GM21576 (cell line): ENCODE results near the gene LRP2.
"Not testable (repeated sequence)": the region's sequence is repeated elsewhere in the genome, so short reads cannot be mapped to it uniquely, and the experiment has no call there.

ENCODE experiments used
- ATAC-seq: cut with Tn5 transposase; IDR thresholded peaks from one replicate; pipeline ENCODE4 v1.9.1; 2021; ENCODE audit warnings: mild to moderate bottlenecking, moderate library complexity; ENCODE audit not compliant: unreplicated experiment

LRP2 gene

DNA sequence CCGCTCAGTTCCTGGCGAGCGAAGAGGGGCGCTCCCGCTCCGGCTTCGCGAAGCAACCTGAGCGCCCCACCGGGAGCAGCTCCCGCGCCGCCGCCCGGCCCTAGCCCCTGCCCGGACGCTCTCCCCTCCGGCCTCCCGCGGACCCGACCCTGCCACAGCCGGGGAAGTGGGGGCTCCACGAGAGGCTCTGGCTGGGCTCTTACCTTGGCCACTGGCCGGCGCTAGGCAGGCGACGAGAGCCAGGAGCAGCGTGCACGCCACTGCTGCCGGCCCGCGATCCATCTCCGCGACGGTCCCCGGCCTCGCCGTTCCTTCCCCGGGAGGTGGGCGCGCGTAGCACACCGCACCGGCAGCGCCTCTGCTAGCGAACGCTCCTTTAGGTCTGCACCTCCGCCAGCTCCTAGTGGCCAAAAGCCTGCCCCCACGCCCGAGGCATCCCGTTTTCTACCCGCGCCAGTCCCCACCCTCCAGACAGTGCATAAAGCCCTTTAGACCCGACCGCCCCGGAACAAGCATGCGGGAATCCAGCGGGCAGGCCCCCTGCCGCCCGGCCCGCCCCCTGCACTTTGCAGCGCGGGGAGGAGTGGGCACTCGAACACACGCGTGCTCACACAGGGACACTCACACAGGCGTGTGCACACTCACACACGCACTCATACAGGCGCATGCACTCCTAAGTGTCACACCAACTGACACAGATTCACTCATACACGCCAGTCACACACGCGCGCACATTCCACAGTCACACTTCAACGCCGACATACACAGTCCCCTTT is at the start of gene LRP2:
TSS of gene LRP2 (minus strand) at position 417 of the 776 bp plus-strand sequence. CDS start at position 282, 135 bp downstream.
- ATAC-seq = no peak

DNA sequence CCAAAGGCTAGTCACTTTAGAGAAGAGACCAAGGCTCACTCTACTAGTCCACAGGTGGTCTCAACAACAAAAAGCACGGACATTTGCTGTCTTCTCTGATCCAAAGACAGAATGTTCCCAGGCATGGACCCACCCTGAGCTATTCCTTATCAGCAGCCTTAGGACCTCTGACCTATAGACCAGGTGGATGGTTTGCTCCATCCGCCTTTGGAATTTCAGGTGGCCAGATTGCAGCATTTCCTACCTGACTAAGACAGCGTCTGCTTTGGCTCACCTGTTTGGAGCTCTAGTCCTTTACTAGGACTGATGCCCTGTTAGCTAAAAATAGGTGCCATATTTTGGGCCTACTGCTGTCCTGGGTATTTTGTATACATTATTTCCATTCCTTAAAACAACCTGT is 44.6 kb upstream of the LRP2 start:
- no peak for ATAC-seq

DNA sequence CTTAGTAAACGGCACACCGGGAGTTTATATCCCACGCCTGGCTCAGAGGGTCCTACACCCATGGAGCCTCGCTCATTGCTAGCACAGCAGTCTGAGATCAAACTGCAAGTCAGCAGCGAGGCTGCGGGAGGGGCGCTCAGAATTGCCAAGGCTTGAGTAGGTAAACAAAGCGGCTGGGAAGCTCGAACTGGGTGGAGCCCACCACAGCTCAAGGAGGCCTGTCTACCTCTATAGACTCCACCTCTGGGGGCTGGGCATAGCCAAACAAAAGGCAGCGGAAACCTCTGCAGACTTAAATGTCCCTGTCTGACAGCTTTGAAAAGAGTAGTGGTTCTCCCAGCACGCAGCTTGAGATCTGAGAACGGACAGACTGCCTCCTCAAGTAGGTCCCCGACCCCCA is 37.2 kb upstream of the LRP2 start:
- not testable (repeated sequence) for ATAC-seq

DNA sequence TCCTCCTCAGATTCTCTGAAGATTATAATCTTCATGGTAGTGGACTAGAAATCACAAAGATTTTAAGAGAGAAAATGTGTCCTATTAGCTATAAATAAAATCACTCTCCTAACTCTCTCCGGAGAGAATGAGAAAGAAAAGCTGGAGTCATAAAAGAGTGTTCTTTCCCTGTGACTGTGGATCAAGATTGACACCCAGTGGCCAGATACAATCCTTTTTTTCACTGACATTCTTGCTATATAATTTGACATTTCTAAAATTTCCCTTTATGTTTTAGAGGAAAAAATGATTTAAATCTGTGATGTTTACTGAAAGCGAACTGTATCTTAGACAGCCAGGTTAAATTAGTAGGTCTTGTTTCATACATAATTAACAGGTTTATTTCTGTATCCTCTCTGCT is 35.4 kb upstream of the LRP2 start:
- ATAC-seq = no peak

DNA sequence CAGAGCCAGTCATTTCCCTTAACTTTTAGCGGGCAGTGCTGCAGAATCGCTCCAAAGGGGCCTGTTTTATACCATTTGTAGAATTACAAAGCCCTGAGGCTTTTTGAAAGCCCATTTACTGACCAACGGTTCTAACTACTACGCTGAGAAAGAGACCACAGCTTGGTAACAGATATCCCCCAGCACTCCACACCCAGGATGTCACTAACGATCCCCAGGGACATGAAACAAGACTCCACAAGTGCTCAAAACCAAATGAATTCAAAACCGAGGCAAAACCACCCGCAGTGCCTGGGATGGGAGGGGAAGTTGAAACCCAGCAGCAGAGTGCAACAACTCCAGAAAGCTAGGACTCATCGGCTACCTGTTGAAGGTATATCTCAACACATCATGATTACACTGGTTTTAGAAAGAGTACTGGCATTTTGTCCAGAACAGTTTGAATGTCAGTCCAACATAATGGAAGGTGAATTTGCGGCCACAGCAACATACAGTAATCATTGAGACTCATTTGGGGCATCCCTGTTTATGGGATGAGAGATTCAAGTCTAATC is 33.6 kb upstream of the LRP2 start:
- ATAC-seq = no peak

DNA sequence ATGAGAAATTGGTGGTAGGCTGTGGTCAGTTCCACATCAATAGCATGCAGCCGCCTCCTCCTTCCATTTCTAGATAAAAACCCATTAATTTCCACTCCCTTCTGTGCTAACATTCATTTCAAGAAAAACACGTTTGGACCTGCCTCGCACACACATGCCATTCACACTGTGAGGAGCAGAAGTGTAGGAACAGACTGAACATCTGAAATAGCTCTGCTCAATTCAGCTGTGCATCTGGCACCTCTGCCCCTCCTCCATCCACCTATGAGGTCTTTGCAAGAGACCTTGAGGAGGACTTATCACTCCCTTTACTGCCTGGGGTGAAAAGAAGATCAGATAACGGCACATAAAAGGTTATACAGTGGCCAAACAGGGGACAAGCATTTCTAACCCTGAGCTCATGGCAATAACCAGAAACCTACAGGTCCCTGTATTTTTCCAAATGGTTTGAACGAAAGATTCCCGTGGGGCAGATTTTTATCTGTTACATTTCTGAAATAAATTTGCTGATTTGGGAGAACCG is 30.8 kb upstream of the LRP2 start:
- no peak for ATAC-seq

DNA sequence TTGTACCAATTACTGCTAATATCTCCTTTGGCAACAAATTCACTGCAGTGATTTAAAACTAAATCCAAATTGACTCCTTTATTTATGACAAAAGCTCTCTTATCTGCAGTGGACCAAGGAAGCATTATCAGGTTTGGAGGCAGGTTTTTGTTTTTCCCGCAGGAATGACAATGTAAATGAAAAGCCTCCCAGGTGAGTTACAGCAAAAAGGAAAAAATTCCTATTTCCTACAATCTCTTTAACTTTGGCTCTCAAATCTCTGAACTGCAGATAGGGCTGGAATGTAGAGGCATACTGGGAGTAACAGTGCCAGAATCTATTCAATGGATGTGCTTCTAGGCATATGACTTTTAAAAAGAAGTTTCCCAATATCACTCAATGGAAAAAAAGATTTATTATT is 28.9 kb upstream of the LRP2 start:
- ATAC-seq = no peak

DNA sequence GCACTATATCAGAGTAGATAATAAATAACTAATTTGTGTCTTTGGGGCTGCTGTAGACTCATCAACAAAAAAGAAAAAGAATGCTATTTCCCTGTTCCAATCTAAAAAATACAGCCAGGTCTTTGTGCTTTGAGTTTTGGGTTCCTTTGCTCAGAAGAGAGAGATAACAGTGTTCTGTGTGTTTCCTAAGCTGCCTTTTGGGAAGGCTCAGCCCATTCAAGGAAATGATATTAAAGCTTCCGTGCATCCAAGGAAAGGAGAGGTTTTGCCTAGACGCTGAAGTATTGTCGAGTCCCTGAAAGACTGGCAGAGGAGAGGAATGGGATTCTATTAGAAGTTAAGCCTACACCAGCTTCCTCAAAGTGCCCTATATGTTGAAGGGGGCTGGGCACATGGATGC is 25.8 kb upstream of the LRP2 start:
- no peak for ATAC-seq

DNA sequence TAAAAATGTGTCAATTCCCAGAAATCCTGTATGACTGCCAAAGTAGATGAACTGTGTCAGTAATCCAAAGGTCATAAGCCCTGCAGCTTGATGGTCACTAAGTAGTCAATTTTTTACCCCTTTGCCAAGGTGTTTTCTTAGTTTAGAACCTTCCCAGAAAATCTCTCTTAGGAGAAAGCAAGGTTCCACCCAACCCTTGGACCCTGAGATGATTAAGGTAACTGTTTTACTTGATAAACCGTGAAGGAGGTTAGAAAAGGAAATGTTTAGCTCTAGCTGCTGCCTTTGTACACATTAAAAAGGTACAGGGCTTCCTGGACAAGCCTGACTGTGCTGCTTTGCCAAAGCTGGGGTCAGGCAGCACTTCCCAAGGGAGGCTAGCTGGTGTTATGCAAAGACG is 24.4 kb upstream of the LRP2 start:
- ATAC-seq = no peak

DNA sequence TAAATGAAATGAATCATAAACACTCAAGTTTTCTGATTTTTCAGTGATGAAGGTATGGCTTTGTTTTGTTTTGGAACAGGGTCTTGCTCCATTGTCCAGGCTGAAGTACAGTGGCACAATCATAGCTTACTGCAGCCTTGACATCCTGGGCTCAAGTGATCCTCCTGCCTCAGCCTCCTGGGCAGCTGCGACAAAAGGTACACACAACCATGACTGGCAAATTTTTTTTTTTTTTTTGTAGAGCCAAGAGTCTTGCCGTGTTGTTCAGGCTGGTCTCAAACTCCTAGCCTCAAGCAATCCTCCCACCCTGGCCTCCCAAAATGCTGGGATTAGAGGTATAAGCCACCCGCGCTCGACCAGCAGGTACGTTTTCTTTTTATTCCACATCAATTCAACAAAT is 22.5 kb upstream of the LRP2 start:
- no peak for ATAC-seq

DNA sequence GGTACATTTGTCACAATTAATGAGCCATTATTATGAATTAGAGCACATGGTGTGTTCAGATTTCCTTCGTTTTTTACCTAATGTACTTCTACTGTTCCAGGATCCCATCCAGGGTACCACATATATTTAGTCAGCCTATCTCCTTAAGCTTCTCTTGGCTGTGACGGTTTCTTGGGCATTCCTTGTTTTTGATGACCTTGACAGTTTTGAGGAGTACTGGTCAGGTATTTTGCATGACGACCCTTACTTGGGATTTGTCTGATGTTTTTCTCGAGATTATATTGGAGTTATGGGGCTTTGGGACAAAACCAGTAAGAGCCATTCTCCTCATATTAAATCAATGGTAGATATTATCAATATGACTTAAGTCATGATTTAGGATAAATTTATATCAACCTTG is 10.2 kb upstream of the LRP2 start:
- no peak for ATAC-seq

DNA sequence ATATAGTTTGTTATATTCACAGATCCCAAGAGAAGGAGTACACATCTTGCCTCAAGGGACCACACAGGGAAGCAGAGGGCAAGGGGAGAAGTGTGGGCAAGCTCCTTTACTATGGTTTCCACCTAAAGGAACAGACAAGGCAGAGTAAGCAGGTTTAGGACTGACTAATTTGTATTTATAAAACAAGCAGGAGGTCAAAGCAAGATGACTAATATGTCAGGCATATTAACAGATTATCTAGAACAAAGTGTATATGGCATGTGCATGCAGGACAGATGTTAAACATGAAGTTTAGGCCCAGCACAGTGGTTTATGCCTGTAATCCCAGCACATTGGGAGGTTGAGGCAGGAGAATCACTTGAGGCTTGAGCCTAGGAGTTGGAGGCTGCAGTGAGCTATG is 3.7 kb upstream of the LRP2 start:
- ATAC-seq = no peak

DNA sequence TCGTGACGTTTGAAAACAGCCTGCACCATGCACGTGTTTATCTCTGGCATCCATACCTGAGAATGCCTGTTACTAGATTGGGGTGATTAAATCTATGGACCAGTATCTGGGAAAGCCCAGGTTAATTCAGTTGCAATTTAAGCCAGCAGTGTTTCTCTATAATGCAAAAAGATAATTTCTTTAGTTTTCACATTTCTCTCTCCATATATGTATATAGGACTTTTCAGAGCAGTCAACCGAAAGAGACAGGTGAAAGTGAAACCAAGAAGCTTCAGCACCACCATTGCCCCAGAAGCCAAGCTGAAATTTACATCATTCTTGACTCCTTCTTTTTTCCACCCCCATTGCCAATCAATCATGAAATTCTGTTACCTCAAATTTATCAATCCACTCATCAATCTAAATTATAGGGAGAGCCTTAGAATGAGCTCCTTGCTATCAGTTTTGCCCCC is 2.7 kb upstream of the LRP2 start:
- peak; percentile 75 for ATAC-seq

DNA sequence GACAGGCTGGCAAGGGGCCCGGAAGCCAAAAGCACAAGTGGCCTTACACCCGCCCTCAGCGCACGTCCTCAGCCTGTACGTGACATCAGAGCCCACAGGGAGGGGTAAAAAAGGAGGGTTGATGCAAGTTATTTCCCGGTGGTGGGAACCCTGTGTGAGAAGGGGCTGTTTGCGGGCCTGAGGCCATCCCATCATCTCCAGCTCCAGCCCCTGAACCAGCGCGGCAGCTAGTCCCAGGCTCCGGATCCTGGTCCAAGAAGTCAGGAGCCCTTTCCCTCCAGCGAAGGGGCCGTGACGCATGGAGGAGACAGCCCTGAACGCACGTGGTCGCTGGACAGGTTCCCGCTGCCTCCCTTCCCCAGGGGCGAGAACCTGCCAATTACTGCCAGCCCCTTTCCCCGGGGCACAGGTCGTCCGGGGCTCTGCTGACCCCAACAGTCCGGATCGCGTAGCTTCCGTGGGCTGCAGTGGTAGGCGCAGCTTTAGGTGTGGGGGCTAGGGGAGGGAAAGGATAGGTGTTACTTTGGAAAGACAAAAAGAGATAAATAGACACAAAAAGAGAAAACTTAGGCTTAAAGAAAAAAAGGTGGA is 1.3 kb upstream of the LRP2 start:
- no peak for ATAC-seq

DNA sequence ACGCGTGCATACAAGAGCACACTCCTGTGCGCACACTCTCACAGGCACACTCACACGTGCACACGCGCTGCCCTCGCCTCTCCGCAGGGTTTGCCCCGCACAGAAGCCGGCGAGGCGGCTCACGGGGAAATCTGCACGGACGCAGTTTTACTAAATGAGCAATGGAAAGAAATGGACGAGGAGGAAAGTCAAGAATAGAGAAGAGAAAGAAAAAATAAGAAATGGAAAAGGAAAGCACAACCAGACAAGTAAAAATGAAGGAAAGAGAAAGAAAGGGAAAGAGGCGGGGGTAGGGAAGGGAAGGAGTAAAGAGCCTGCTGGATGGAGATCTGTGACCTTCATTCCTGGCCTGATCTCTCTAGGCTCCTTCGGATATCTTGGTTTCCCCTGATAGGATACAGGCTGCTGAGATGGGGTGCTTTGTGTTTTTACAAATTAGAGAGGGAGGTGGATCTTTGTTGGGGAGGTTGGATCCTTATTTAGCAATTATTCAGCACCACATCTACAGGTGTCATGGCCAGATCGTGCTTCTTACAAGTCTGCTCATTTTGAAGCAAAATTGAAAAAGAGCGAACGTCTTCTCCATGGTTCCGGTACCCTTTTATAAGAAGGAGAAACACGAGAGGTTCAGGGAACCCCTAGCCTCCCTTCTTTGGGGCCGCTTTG is 693 bp upstream of the LRP2 start:
- no peak for ATAC-seq

DNA sequence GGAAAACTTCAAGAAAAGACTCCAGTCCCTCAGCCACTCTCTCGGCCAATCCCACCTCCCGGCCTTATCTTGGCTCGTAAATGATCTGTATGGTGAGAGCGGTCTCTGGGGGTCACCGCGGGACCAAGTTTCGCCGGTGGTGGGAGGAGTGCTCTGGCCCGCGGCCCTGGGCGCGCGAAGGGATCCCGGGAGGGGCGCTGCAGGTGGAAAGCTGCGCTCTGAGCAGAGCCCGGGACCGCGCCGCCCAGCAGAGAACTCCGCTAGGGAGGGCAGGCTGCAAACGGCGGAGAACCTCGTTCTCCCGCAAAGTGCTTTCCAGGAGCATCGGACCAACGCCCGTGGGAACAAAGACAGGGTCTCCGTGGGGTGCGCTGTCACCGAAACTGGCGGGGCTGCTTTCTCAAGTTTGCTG is 622 bp downstream of the LRP2 start:
- ATAC-seq = no peak

DNA sequence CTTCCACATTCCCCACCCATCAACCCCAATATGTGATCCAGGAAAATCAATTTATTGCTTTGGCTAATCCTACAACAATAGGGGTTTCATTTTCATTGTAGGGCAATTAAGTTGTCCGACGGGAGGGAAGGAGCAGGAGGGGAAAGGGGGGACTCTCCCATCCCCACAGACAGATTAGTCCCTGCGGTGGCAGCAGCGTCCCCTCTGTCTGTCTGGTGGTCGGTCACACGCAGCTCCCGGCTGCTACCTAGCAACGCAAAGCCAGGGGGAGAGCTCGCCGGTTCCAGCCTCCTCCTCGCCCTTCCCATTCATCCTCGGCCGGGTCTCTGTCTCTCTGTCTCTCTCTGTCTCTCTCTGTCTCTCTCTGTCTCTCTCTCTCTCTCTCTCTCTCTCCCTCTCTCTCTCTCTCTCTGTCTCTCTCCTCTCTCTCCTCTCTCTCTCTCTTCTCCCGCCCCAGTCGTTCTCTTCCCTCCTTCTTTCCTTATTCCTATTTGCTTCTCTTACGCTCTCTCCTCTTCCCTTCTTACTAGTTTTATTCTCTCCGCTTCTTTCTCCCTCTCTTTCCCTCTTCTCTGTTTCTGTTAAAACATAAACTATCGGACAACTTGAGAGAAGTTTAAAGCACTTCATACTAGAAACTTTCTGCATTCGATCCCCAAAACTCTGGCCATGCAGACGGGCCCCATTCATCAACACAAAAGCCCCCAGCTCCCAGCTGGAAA is 1.2 kb downstream of the LRP2 start:
- ATAC-seq = no peak

DNA sequence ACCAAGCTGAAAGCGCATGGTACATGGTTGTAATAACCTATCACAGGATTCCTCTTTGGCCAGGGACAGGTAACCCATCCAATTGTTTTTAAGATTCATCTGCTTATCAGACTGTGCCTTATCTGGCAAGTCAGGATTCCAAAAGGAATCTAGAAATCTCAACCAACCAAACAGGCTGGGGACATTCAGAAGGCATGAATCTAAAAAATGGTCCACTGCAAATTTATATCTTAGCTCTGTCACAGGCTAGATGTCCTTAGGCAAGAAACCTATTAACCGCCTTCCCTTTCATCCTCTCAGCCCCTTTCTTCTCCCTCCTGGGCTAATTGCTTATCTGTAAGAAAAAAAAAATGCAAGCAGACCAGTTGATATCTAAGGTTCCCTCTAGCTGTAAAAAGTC is 4.3 kb downstream of the LRP2 start:
- ATAC-seq = no peak

DNA sequence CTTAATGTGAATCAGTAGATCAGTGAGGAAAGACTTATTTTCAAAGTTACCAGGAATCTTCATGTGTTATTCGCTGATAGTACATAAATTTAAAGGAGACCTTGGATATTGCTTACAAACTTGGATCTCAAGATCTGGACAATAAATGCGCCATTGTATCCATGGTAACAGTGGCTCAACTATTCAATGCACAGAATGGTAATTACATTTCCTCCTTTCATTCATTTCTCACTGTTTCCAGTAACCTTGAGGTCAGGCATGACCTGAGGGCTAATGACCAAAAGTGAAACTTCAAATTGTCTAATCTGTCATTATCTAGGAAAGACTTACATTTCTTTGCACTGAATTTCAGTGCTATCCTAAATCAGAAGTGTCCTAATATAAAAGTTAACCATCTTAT is 8.1 kb downstream of the LRP2 start:
- no peak for ATAC-seq

DNA sequence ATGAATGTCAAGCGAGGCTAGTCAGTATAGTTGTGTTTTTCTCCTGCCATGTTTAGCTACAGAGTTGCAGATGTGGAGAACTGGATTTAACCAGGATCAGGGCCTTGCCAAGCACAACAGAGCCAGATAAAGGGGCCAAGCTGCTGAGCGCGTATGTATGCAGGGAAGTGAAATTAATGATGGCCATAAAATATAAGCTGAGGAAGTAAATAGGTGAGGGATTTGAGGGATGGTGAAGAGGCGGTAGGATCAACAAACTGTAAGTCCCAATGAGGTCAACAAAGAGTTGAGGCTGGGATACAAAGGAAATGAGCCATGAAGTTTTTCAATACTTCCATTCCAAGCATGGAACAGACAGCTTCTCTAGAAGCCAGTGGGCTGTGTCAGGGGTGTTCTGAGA is 10.6 kb downstream of the LRP2 start:
- no peak for ATAC-seq

DNA sequence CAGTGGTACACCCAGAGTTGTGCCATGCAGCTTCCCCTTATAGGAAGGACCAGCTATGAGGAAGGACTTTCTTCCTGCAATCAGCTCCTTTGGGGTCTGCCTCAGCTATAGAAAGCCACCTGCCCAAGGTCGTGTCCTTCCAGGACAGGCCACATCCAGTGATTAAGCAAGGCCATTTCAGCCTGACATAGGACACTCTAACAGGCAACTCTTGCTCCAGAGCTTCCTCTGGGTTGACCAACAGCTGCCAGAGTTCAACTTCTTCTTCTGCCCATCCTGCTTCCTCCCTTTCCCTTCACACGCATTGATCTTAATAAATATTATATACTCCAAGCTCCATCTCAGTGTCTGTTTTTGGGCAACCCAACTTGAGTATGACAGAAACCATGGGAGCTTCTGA is 12.8 kb downstream of the LRP2 start:
- no peak for ATAC-seq
